HepG2 (cell line): ENCODE results near the gene SLC39A3. TPM values are rescaled to one million over a fixed set of nuclear protein-coding genes. Genes with fewer than 3 reads are reported as not detected.

Experiments used
- CEBPB ChIP-seq: IDR thresholded peaks from 2 replicates; pipeline ENCODE4 v1.6.1; 2011; ENCODE audit warnings: low read depth, low read length, improper control_type of control experiment, borderline replicate concordance
- CENPT ChIP-seq: sonication (generic); formaldehyde crosslinking; IDR thresholded peaks from 2 replicates; pipeline ENCODE4 v1.8.0; 2022; ENCODE audit warnings: low read depth, mild to moderate bottlenecking, moderate library complexity, missing genetic modification reagents
- CREBL2 ChIP-seq: sonication (generic); formaldehyde crosslinking; IDR thresholded peaks from 2 replicates; pipeline ENCODE4 v1.8.1; 2023; ENCODE audit warnings: missing genetic modification reagents, mild to moderate bottlenecking, borderline replicate concordance
- DMTF1 ChIP-seq: sonication (generic); formaldehyde crosslinking; IDR thresholded peaks from 2 replicates; pipeline ENCODE4 v1.4.0; 2020; ENCODE audit warnings: mild to moderate bottlenecking, missing genetic modification reagents
- GATA4 ChIP-seq: sonication (generic); IDR thresholded peaks from 2 replicates; pipeline ENCODE4 v1.6.1; 2016; ENCODE audit warnings: antibody characterized with exemption, low read depth, borderline replicate concordance
- HNF4G ChIP-seq, 2 experiments: sonication (generic) in 1 of 2; formaldehyde crosslinking in 1 of 2; IDR thresholded peaks; 2 replicates each; pipeline versions ENCODE4 v1.4.0 to v1.6.1; 2011 to 2020; ENCODE audit warnings: borderline replicate concordance in 2 of 2, low read depth in 2 of 2, mild to moderate bottlenecking in 2 of 2, low read length in 1 of 2, missing genetic modification reagents in 1 of 2, moderate library complexity in 1 of 2
- MBNL3 ChIP-seq: fragments of 250-450 bp; sonication (Bioruptor Pico); conservative IDR thresholded peaks from 2 replicates; pipeline ENCODE4 v1.8.0; 2022; ENCODE audit warnings: mild to moderate bottlenecking, inconsistent platforms
- MTA3 ChIP-seq: sonication (generic); formaldehyde crosslinking; IDR thresholded peaks from 2 replicates; pipeline ENCODE4 v1.4.0; 2020; ENCODE audit warnings: missing genetic modification reagents
- NFE2 ChIP-seq: sonication (generic); formaldehyde crosslinking; IDR thresholded peaks from 2 replicates; pipeline ENCODE4 v1.4.0; 2020; ENCODE audit warnings: missing genetic modification reagents
- NFKBIZ ChIP-seq: IDR thresholded peaks from 2 replicates; pipeline ENCODE4 v1.6.1; 2018; ENCODE audit warnings: missing genetic modification reagents, missing compliant biosample characterization
- NR2F2 ChIP-seq: IDR thresholded peaks from 2 replicates; pipeline ENCODE4 v1.6.1; 2012; ENCODE audit warnings: low read depth, inconsistent platforms, borderline replicate concordance
- PCBP2 ChIP-seq: fragments of 200-400 bp; formaldehyde crosslinking; optimal IDR thresholded peaks from 2 replicates; pipeline ENCODE3; 2018; ENCODE audit warnings: low read length, low read depth; ENCODE audit not compliant: poor library complexity, severe bottlenecking
- RNF219 ChIP-seq: sonication (generic); formaldehyde crosslinking; IDR thresholded peaks from 2 replicates; pipeline ENCODE4 v1.5.0; 2020; ENCODE audit warnings: mild to moderate bottlenecking, missing genetic modification reagents
- SMAD9 ChIP-seq: sonication (generic); formaldehyde crosslinking; IDR thresholded peaks from 2 replicates; pipeline ENCODE4 v1.5.1; 2020; ENCODE audit warnings: mild to moderate bottlenecking, missing genetic modification reagents
- SRY ChIP-seq: sonication (generic); formaldehyde crosslinking; IDR thresholded peaks from 2 replicates; pipeline ENCODE4 v1.8.0; 2022; ENCODE audit warnings: mild to moderate bottlenecking, missing genetic modification reagents
- TP53 ChIP-seq: sonication (generic); formaldehyde crosslinking; conservative IDR thresholded peaks from 2 replicates; pipeline ENCODE4 v1.4.0; 2020; ENCODE audit warnings: missing genetic modification reagents
- ZNF136 ChIP-seq: sonication (generic); formaldehyde crosslinking; IDR thresholded peaks from 2 replicates; pipeline ENCODE4 v1.8.1; 2022; ENCODE audit warnings: low read depth, mild to moderate bottlenecking, moderate library complexity, missing genetic modification reagents
- ZNF263 ChIP-seq: sonication (generic); formaldehyde crosslinking; IDR thresholded peaks from 2 replicates; pipeline ENCODE4 v1.4.0; 2020; ENCODE audit warnings: missing genetic modification reagents
- ZNF546 ChIP-seq: sonication (generic); formaldehyde crosslinking; conservative IDR thresholded peaks from 2 replicates; pipeline ENCODE4 v1.8.1; 2023; ENCODE audit warnings: mild to moderate bottlenecking, missing genetic modification reagents
- ZNF549 ChIP-seq: sonication (generic); formaldehyde crosslinking; IDR thresholded peaks from 2 replicates; pipeline ENCODE4 v1.5.0; 2020; ENCODE audit warnings: missing genetic modification reagents
- ZNF572 ChIP-seq: sonication (generic); formaldehyde crosslinking; IDR thresholded peaks from 2 replicates; pipeline ENCODE4 v1.5.1; 2020; ENCODE audit warnings: mild to moderate bottlenecking, missing genetic modification reagents
- ZNF670 ChIP-seq: sonication (generic); formaldehyde crosslinking; IDR thresholded peaks from 2 replicates; pipeline ENCODE4 v1.8.0; 2022; ENCODE audit warnings: mild to moderate bottlenecking, missing genetic modification reagents, borderline replicate concordance
- ZNF766 ChIP-seq: sonication (generic); formaldehyde crosslinking; IDR thresholded peaks from 2 replicates; pipeline ENCODE4 v1.5.0; 2020; ENCODE audit warnings: missing genetic modification reagents, borderline replicate concordance
- ZNF777 ChIP-seq: sonication (generic); formaldehyde crosslinking; IDR thresholded peaks from 2 replicates; pipeline ENCODE4 v1.4.0; 2020; ENCODE audit warnings: missing genetic modification reagents
- ZNF891 ChIP-seq: sonication (generic); formaldehyde crosslinking; IDR thresholded peaks from 2 replicates; pipeline ENCODE4 v1.5.0; 2020; ENCODE audit warnings: mild to moderate bottlenecking, missing genetic modification reagents
- ZSCAN9 ChIP-seq: IDR thresholded peaks from 2 replicates; pipeline ENCODE4 v1.6.1; 2016; ENCODE audit warnings: borderline replicate concordance
- polyA plus RNA-seq, 8 experiments: library from polyadenylated mRNA; depleted of rRNA in 3 of 8; stranded (reverse) in 7 of 8; unstranded in 1 of 8; fragments of >200 nt; fragmentation: Illumina TruSeq in 4 of 8; extraction: Trizol in 4 of 8; gene quantifications; 2 replicates each; pipeline versions ENCODE4 v1.2.1 to v1.2.3, GENCODE V29; 2011 to 2016; ENCODE audit warnings: low read depth in 4 of 8, missing spikeins in 1 of 8, mixed read lengths in 1 of 8; ENCODE audit not compliant: insufficient read depth in 1 of 8
- total RNA-seq, 5 experiments: library from RNA; depleted of rRNA; stranded (reverse); fragments of >200 nt; fragmentation: Illumina TruSeq; extraction: Trizol; gene quantifications; 2 replicates each; pipeline ENCODE4 v1.2.3, GENCODE V29; 2016; ENCODE audit warnings: low read depth in 1 of 5

SLC39A3 gene
- total and polyA plus RNA-seq, 2 of the 13 experiments (the other 11 are each of a cell fraction or from before 2014, with no cell fraction given), result 33.6 to 41.6 TPM

GRCh38 chr19:2782936-2783780 is 43.3 kb upstream of the SLC39A3 start, which contains the start of gene SGTA (continued):
- peak; percentile 97 for TF ChIP-seq RNF219
- TF ChIP-seq PCBP2, result no peak
- no peak for TF ChIP-seq DMTF1 (CRISPR knock-in tag)
- TF ChIP-seq ZNF670, result peak; percentile 92; the same call in 1 of the 2 replicates
- TF ChIP-seq CENPT, result peak; percentile 97
- peak; percentile 99 for TF ChIP-seq ZNF766 (CRISPR knock-in tag)
- peak; percentile 94 for TF ChIP-seq SRY (CRISPR knock-in tag)
- TF ChIP-seq ZSCAN9 (CRISPR knock-in tag), result peak; percentile 91; the same call in 1 of the 2 replicates
- peak; percentile 92; the same call in 1 of the 2 replicates for TF ChIP-seq CREBL2 (CRISPR knock-in tag)
- peak; percentile 81 for TF ChIP-seq ZNF263 (CRISPR knock-in tag)
- TF ChIP-seq ZNF136 (CRISPR knock-in tag), result peak; percentile 97
- peak; percentile 95 for TF ChIP-seq SMAD9 (CRISPR knock-in tag)
- no peak for TF ChIP-seq NFE2
- TF ChIP-seq ZNF777 (CRISPR knock-in tag), result peak; percentile 96
- TF ChIP-seq GATA4, result no peak
- TF ChIP-seq CEBPB, result peak; percentile 98
- TF ChIP-seq ZNF891 (CRISPR knock-in tag), result peak; percentile 83; the same call in 1 of the 2 replicates
- 0 out of 2 replicates have a peak, but pooled peaks have one; percentile 57 for TF ChIP-seq TP53 (CRISPR knock-in tag)
- TF ChIP-seq ZNF546 (CRISPR knock-in tag), result peak; percentile 89
- TF ChIP-seq NFKBIZ, result no peak; the same call in 1 of the 2 replicates
- TF ChIP-seq HNF4G (IDR thresholded peaks at IDR 0.05; ENCODE audit: borderline replicate concordance, low read depth, low read length), result no peak; the same call in 1 of the 2 replicates
- TF ChIP-seq HNF4G (CRISPR knock-in tag; IDR thresholded peaks at IDR 0.05; ENCODE audit: borderline replicate concordance, low read depth), result 0 out of 2 replicates have a peak, but pooled peaks have one; percentile 56
- no peak for TF ChIP-seq MBNL3 (CRISPR knock-in tag)
- no peak for TF ChIP-seq ZNF549
- peak; percentile 78; the same call in 1 of the 2 replicates for TF ChIP-seq NR2F2
- TF ChIP-seq ZNF572 (CRISPR knock-in tag), result no peak; the same call in 1 of the 2 replicates
- TF ChIP-seq MTA3, result no peak
